ENCODE measurements around the gene BTRC. TPM values are rescaled to one million over a fixed set of nuclear protein-coding genes. Genes with fewer than 3 reads are reported as not detected.

The BTRC gene
- total RNA-seq, 4 donors from 2014 or later = 9.7 to 16.8 (median 10.7) TPM

- no peak for TF ChIP-seq CTCF (IDR thresholded peaks at IDR 0.05; ENCODE audit: low read depth)
Observed at GRCh38 chr10:101577121-101577871, 223.3 kb downstream of the BTRC start.

- no peak for TF ChIP-seq CTCF (IDR thresholded peaks at IDR 0.05; ENCODE audit: low read depth)
Observed at GRCh38 chr10:101578192-101578591, 224.2 kb downstream of the BTRC start.

- TF ChIP-seq CTCF (IDR thresholded peaks at IDR 0.05; ENCODE audit: low read depth) = no peak
Observed at GRCh38 chr10:101578803-101579515, 225.0 kb downstream of the BTRC start.

- no peak for TF ChIP-seq CTCF (IDR thresholded peaks at IDR 0.05; ENCODE audit: low read depth)
Observed at GRCh38 chr10:101579516-101579870, 225.5 kb downstream of the BTRC start.

- no peak for TF ChIP-seq CTCF (IDR thresholded peaks at IDR 0.05; ENCODE audit: low read depth)
Observed at GRCh38 chr10:101580486-101581399, 226.8 kb downstream of the BTRC start.

- no peak for TF ChIP-seq CTCF (IDR thresholded peaks at IDR 0.05; ENCODE audit: low read depth)
Observed at GRCh38 chr10:101585841-101586240, 231.9 kb downstream of the BTRC start.

All from subcutaneous adipose tissue (tissue), 4 donors.